ENCODE measurements around the gene IL9R. TPM values are rescaled to one million over a fixed set of nuclear protein-coding genes. Genes with fewer than 3 reads are reported as not detected.

Gene IL9R
- total and polyA plus RNA-seq, 2 experiments from 2014 or later, result 0.31 to 0.39 TPM

- Mint-ChIP-seq H3K27ac (no peak overlapping the region), H3K4me1 (no peaks in the 10 kb centered on the region), H3K9me3 (peaks cover 100% of the 10 kb centered on the region), H3K36me3 (ENCODE audit: low read depth) (peaks cover 42% of the 10 kb centered on the region), H3K27me3 (ENCODE audit: insufficient read depth, low read depth, poor library complexity) (peaks cover 5% of the 10 kb centered on the region), H3K4me3 (no peak overlapping the region)
- H2AFZ ChIP-seq, result no peak overlapping the region
- H4K20me1 ChIP-seq (replicated peaks; ENCODE audit: insufficient read depth), result no peaks in the 10 kb centered on the region
- DNase-seq (ENCODE audit: low spot score), result no peak
- no peak overlapping the region for H3K4me3 ChIP-seq
- ATAC-seq, result no peak
- H3K4me1 ChIP-seq (ENCODE audit: insufficient read depth), result no peaks in the 10 kb centered on the region
- H3K27me3 ChIP-seq (ENCODE audit: insufficient read depth), result no peaks in the 10 kb centered on the region
- no peaks in the 10 kb centered on the region for H3F3A ChIP-seq (replicated peaks; ENCODE audit: low read depth)
- H3K4me2 ChIP-seq, result no peak overlapping the region
- TF ChIP-seq ZNF114 (CRISPR knock-in tag; IDR thresholded peaks at IDR 0.05) (no peak), ETS1 (IDR thresholded peaks at IDR 0.05) (no peak), EZH2 (IDR thresholded peaks at IDR 0.05; ENCODE audit: low read depth, unreplicated experiment) (no peak), NANOG (IDR thresholded peaks at IDR 0.05; ENCODE audit: borderline replicate concordance) (no peak), CTCF (conservative IDR thresholded peaks at IDR 0.05; ENCODE audit: low read depth in 2 of 2) (no peak), POLR2AphosphoS5 (IDR thresholded peaks at IDR 0.05; ENCODE audit: low read depth) (no peak), ZNF462 (CRISPR knock-in tag; IDR thresholded peaks at IDR 0.05) (no peak), JUNB (IDR thresholded peaks at IDR 0.05; ENCODE audit: unreplicated experiment) (no peak), STAT1 (IDR thresholded peaks at IDR 0.05; ENCODE audit: unreplicated experiment) (no peak), CREB1 (CRISPR knock-in tag; IDR thresholded peaks at IDR 0.05; ENCODE audit: low read depth) (no peak), ZNF331 (CRISPR knock-in tag; IDR thresholded peaks at IDR 0.05; ENCODE audit: low read depth) (no peak), EZH2phosphoT487 (IDR thresholded peaks at IDR 0.05; ENCODE audit: unreplicated experiment) (no peak), REST (IDR thresholded peaks at IDR 0.05; ENCODE audit: unreplicated experiment) (no peak)
- H3K27ac ChIP-seq (ENCODE audit: low read depth), result no peak overlapping the region
- no peaks in the 10 kb centered on the region for H3K9me2 ChIP-seq (ENCODE audit: insufficient read depth)
- no peaks in the 10 kb centered on the region for H3K36me3 ChIP-seq (ENCODE audit: insufficient read depth)
- H3K79me2 ChIP-seq (replicated peaks; ENCODE audit: insufficient read depth), result no peaks in the 10 kb centered on the region
Measured at GRCh38 chrX:156000361-156000926, 2.9 kb downstream of the IL9R start.

All from GM23338 (cell line).